Gastrocnemius medialis (tissue), 4 donors: ENCODE results near the gene PPARA. TPM values are rescaled to one million over a fixed set of nuclear protein-coding genes. Genes with fewer than 3 reads are reported as not detected.

Experiments
- ATAC-seq, 2 donors: fragments of 150-250 bp; one replicate each; pipeline ENCODE4 v1.9.1; 2016
- DNase-seq, 2 donors: peaks; one replicate each; pipeline ENCODE4 v3.0.0-alpha.2; 2019
- H3K27ac ChIP-seq, 4 donors: fragments of 200-600 bp; sonication (generic); 1 replicate in 1 of 4; 2 replicates in 3 of 4; pipeline ENCODE4 v1.5.1; 2016 to 2018; ENCODE audit warnings: mild to moderate bottlenecking in 2 of 4, moderate library complexity in 1 of 4
- H3K27me3 ChIP-seq, 3 donors: fragments of 200-600 bp; sonication (generic) in 2 of 3; 1 replicate in 1 of 3; 2 replicates in 2 of 3; pipeline versions ENCODE4 v1.5.1 to v1.6.0; 2016 to 2019; ENCODE audit warnings: mild to moderate bottlenecking in 1 of 3, moderate library complexity in 1 of 3
- H3K36me3 ChIP-seq, 2 donors: fragments of 200-600 bp; sonication (generic) in 1 of 2; one replicate each; pipeline ENCODE4 v1.5.1; 2017 to 2018
- H3K4me1 ChIP-seq, 2 donors: fragments of 200-600 bp; sonication (generic) in 1 of 2; one replicate each; pipeline ENCODE4 v1.5.1; 2016 to 2017; ENCODE audit warnings: mild to moderate bottlenecking in 2 of 2
- H3K4me3 ChIP-seq, 4 donors: fragments of 200-600 bp; sonication (generic) in 3 of 4; 1 replicate in 1 of 4; 2 replicates in 3 of 4; pipeline ENCODE4 v1.5.1; 2016 to 2019; ENCODE audit warnings: mild to moderate bottlenecking in 2 of 4
- H3K9me3 ChIP-seq, 3 donors: fragments of 200-600 bp; sonication (generic) in 2 of 3; 1 replicate in 1 of 3; 2 replicates in 2 of 3; pipeline ENCODE4 v1.5.1; 2016 to 2019
- POLR2A ChIP-seq, 2 donors: fragments of 450-650 bp; IDR thresholded peaks; one replicate each; pipeline ENCODE4 v1.6.1; 2017; ENCODE audit warnings: antibody characterized with exemption in 2 of 2, mild to moderate bottlenecking in 2 of 2, moderate library complexity in 2 of 2
- in situ Hi-C, 4 donors: fragments of 200-750 bp; cut with MboI; loops; one replicate each; pipeline versions ENCODE4 v1.15.0 to v1.8.0; 2017; ENCODE audit warnings: low sequenced_read_pairs in 4 of 4
- intact Hi-C: fragments of 100-400 bp; cut with DNase I; formaldehyde crosslinking; loops from one replicate; pipeline ENCODE4 v1.15.1; 2023; ENCODE audit warnings: low total_unique reads
- total RNA-seq, 4 donors: library from RNA; depleted of rRNA; stranded (reverse); fragments of >200 nt; gene quantifications; one replicate each; pipeline versions ENCODE4 v1.1.0 to v1.2.3, GENCODE V29; 2016
- TF ChIP-seq, protein P1 (sequence below), 5 experiments: fragments of 450-650 bp in 3 of 5; fragments of 200-600 bp in 2 of 5; sonication (generic) in 2 of 5; IDR thresholded peaks in 4 of 5; conservative IDR thresholded peaks in 1 of 5; 1 replicate in 4 of 5; 2 replicates in 1 of 5; pipeline ENCODE4 v1.5.1; 2016 to 2019; ENCODE audit warnings: antibody characterized with exemption in 5 of 5, mild to moderate bottlenecking in 3 of 5, moderate library complexity in 3 of 5

Gene PPARA
- total RNA-seq, 4 donors from 2014 or later = 29.6 to 74.8 (median 57.9) TPM

DNA sequence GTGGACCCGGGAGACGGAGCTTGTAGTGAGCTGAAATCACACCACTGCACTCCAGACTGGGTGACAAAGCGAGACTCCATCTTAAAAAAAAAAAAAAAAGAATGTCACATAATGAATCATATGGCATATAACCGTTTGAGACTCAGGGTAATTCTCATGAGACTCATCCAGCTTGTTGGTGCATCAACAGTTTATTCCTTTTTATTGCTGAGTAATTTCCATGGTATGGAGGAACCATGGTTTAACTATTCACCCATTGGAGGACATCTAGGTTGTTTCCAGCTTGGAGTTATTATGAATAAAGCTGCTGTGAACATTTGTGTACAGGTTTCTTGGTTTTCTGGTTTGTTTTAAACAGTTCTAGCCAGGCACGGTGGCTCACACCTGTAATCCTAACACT, 25.3 kb downstream of the PPARA start:
- DNase-seq = no peak
- intact Hi-C loops = no loop called here
- no peak for TF ChIP-seq POLR2A (IDR thresholded peaks at IDR 0.05)
- TF ChIP-seq, protein P1, sequence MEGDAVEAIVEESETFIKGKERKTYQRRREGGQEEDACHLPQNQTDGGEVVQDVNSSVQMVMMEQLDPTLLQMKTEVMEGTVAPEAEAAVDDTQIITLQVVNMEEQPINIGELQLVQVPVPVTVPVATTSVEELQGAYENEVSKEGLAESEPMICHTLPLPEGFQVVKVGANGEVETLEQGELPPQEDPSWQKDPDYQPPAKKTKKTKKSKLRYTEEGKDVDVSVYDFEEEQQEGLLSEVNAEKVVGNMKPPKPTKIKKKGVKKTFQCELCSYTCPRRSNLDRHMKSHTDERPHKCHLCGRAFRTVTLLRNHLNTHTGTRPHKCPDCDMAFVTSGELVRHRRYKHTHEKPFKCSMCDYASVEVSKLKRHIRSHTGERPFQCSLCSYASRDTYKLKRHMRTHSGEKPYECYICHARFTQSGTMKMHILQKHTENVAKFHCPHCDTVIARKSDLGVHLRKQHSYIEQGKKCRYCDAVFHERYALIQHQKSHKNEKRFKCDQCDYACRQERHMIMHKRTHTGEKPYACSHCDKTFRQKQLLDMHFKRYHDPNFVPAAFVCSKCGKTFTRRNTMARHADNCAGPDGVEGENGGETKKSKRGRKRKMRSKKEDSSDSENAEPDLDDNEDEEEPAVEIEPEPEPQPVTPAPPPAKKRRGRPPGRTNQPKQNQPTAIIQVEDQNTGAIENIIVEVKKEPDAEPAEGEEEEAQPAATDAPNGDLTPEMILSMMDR (IDR thresholded peaks at IDR 0.05 in 4 of 5, conservative IDR thresholded peaks at IDR 0.05 in 1 of 5) = no peak
- Histone ChIP-seq H3K4me3 (no peak overlapping the region), H3K27ac (no peak overlapping the region), H3K9me3 (no peaks in the 10 kb centered on the region), H3K4me1 (peaks cover 34 to 37% of the 10 kb centered on the region in 2 donors), H3K27me3 (no peaks in the 10 kb centered on the region), H3K36me3 (peaks cover 0 to 16% of the 10 kb centered on the region in 2 donors)
- no peak for ATAC-seq
- in situ Hi-C loops = no loop called here

DNA sequence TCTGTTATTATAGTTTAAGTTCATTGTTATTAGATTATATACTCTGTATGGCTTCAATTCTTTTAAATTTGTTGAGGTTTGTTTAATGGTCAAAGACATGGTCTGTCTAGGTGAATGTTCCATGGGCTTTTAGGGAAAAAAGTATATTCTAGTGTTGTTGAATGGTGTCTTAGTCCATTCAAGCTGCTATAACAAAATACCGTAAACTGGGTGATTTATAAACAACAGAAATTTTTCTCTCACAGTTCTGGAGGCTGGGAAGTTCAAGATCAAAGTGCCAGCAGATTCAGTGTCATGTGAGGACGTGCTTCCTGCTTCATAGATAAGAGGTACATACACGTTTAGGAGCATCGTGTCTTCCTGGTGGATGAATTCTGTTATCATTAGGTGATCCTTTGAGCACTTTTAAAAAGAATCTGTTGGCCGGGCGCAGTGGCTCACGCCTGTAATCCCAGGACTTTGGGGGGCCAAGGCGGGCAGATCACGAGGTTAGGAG, 26.2 kb downstream of the PPARA start:
- ATAC-seq (no peak), DNase-seq (no peak)
- peaks cover 0 to 20% of the 10 kb centered on the region in 2 donors for H3K36me3 ChIP-seq
- intact Hi-C loops = no loop called here
- TF ChIP-seq, protein P1 (IDR thresholded peaks at IDR 0.05 in 4 of 5, conservative IDR thresholded peaks at IDR 0.05 in 1 of 5) = no peak
- no peak for TF ChIP-seq POLR2A (IDR thresholded peaks at IDR 0.05)
- H3K4me3 ChIP-seq = no peak overlapping the region
- in situ Hi-C loops = no loop called here
- no peak overlapping the region for H3K27ac ChIP-seq
- no peaks in the 10 kb centered on the region for H3K9me3 ChIP-seq
- H3K27me3 ChIP-seq = no peaks in the 10 kb centered on the region
- peaks cover 25 to 28% of the 10 kb centered on the region in 2 donors for H3K4me1 ChIP-seq

DNA sequence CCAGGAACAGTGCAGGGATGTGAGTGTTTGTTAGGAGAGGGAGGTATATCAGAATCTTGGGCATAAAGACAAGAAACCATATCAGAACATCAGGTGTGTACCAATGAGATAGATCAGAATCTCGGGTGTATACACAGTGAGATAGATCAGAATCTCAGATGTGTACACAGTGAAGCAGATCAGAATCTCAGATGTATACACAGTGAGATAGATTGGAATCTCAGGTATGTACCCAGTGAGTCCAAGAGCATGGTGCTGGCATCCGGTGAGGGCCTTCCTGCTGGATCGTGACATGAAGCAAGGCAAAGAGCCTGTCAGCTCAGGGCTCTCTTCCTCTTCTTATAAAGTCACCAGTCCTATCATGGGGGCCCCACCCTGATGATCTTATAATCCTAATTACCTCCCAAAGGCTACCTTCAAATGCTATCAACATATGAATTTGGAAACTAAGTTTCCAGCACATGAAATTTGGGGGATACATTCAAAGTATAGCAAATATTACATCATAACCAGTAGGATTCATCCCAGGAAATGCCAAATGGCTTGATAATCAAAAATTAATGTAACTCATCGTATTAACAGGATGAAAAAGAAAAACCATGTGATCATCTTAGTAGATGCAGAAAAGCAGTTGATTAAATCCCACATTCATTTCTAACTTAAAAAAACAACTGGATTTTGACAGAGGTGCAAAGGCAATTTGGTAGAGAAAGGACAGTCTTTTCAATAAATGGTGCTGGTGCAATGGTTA, 28.6 kb downstream of the PPARA start:
- in situ Hi-C loops = no loop called here
- no peaks in the 10 kb centered on the region for H3K9me3 ChIP-seq
- TF ChIP-seq, protein P1 (IDR thresholded peaks at IDR 0.05 in 4 of 5, conservative IDR thresholded peaks at IDR 0.05 in 1 of 5) = no peak
- TF ChIP-seq POLR2A (IDR thresholded peaks at IDR 0.05) = no peak
- peaks cover 0 to 34% of the 10 kb centered on the region in 2 donors for H3K36me3 ChIP-seq
- no peak overlapping the region for H3K27ac ChIP-seq
- H3K27me3 ChIP-seq = no peaks in the 10 kb centered on the region
- peaks cover under 1 to 5% of the 10 kb centered on the region in 2 donors for H3K4me1 ChIP-seq
- H3K4me3 ChIP-seq = no peak overlapping the region
- ATAC-seq (no peak), DNase-seq (no peak)
- intact Hi-C loops = no loop called here

DNA sequence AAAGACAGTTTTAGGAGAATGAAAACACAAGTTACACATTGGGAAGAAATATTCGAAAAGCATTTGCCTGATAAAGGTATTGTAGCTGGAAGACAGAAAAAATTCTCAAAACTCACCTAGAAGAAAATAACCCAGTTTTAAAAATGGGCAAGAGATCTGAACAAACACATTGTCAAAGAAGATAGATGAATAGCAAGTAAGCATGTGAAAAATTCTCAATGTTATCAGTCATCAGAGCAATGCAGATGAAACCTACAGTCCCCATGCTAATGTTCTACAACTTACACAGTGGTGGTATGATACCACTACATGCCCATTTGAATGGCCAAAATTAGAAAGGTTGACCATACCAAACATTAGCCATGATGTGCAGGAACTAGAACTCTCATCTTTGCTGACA, 29.4 kb downstream of the PPARA start:
- H3K27me3 ChIP-seq = no peaks in the 10 kb centered on the region
- H3K27ac ChIP-seq = no peak overlapping the region
- intact Hi-C loops = no loop called here
- H3K36me3 ChIP-seq = peaks cover 0 to 34% of the 10 kb centered on the region in 2 donors
- DNase-seq (no peak), ATAC-seq (no peak)
- no peaks in the 10 kb centered on the region for H3K4me1 ChIP-seq
- H3K9me3 ChIP-seq = no peaks in the 10 kb centered on the region
- in situ Hi-C loops = no loop called here
- no peak overlapping the region for H3K4me3 ChIP-seq
- TF ChIP-seq, protein P1 (IDR thresholded peaks at IDR 0.05 in 4 of 5, conservative IDR thresholded peaks at IDR 0.05 in 1 of 5) = no peak
- no peak for TF ChIP-seq POLR2A (IDR thresholded peaks at IDR 0.05)
